ENCODE data around the gene SUGP1. TPM values are rescaled to one million over a fixed set of nuclear protein-coding genes. Genes with fewer than 3 reads are reported as not detected.

Gene SUGP1
- total RNA-seq, 4 donors from 2014 or later: 20.0 to 45.1 (median 37.4) TPM

DNA sequence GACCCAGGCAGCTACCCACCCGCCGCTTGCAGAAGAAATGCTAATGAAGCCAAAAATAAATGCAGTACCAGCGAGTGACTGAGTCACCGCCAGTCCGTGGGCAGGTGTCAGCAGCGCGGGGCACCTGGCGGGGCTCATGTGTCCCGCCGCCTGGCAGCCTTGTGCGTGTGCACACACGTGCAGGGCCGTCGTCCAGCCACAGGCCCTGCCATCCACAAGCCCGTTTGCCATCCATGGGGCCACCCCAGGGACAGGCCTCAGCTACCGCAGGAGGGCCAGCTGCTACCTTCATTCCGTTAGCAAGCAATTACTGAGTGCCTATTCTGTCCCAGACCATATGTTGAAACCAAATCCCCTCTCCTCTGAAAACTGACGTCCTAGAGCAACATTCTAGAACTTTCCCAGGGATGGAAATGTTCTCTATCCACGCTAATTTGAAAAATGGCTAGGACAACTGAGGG lies 88.0 kb downstream of the SUGP1 start:
- 69 to 81% methylated on average over 13 to 17 of the region's 19 CpGs for WGBS, 2 donors
- Histone ChIP-seq H3K4me3 (replicated peaks in 1 of 3) (no peak overlapping the region), H3K9me3 (peaks cover 3% of the 10 kb centered on the region), H3K27me3 (no peaks in the 10 kb centered on the region), H3K27ac (no peak overlapping the region), H3K36me3 (no peaks in the 10 kb centered on the region), H3K4me1 (no peaks in the 10 kb centered on the region)
- intact Hi-C loops (cut with DNase I): no loop called here
- TF ChIP-seq, protein P1, sequence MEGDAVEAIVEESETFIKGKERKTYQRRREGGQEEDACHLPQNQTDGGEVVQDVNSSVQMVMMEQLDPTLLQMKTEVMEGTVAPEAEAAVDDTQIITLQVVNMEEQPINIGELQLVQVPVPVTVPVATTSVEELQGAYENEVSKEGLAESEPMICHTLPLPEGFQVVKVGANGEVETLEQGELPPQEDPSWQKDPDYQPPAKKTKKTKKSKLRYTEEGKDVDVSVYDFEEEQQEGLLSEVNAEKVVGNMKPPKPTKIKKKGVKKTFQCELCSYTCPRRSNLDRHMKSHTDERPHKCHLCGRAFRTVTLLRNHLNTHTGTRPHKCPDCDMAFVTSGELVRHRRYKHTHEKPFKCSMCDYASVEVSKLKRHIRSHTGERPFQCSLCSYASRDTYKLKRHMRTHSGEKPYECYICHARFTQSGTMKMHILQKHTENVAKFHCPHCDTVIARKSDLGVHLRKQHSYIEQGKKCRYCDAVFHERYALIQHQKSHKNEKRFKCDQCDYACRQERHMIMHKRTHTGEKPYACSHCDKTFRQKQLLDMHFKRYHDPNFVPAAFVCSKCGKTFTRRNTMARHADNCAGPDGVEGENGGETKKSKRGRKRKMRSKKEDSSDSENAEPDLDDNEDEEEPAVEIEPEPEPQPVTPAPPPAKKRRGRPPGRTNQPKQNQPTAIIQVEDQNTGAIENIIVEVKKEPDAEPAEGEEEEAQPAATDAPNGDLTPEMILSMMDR (IDR thresholded peaks at IDR 0.05): no peak
- no peak for TF ChIP-seq POLR2A (IDR thresholded peaks at IDR 0.05)
- DNase-seq: no peak

DNA sequence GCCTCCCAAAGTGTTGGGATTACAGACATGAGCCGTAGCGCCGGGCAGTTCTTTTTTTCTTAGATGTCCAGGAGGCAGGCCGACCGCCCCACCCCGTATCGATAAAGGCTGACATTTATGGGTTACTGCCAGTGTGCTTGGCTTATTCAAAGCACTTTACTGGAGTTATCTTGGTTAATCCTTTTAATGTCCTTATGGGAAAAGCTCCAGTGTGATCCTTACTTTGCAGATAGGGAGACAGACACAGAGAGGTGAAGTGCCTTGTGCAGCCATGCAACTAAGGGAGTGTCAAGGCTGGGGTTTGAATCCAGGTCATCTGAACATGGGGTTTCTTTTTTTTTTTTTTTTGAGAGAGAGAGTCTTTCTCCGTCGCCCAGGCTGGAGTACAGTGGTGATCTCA lies 89.3 kb downstream of the SUGP1 start:
- Histone ChIP-seq H3K4me1 (no peaks in the 10 kb centered on the region), H3K27ac (no peak overlapping the region), H3K36me3 (no peaks in the 10 kb centered on the region), H3K4me3 (replicated peaks in 1 of 3) (no peak overlapping the region), H3K9me3 (peaks cover 3% of the 10 kb centered on the region), H3K27me3 (no peaks in the 10 kb centered on the region)
- TF ChIP-seq, protein P1 (IDR thresholded peaks at IDR 0.05): no peak
- TF ChIP-seq POLR2A (IDR thresholded peaks at IDR 0.05): no peak
- WGBS, 2 donors: 82 to 91% methylated on average over 9 of the region's 9 CpGs
- no peak for DNase-seq
- intact Hi-C loops (cut with DNase I): no loop called here

DNA sequence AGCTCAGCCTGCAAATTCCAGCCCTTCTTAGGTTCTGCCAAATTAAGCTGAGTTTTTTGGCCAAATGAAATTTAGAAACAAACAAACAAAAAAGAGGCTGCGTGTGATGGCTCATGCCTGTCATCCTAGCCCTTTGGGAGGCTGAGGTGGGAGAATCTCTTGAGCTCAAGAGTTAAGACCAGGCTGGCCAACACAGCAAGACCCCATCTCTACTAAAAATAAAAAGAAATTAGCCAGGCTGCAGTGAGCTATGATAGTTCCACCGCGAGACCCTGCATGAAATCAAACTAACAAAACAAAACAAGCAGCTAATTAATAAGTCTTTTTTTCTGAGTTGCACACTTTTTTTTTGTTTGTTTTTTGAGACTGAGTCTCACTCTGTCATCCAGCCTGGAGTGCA lies 90.6 kb downstream of the SUGP1 start:
- no peak overlapping the region for H3K4me3 ChIP-seq (replicated peaks in 1 of 3)
- H3K27me3 ChIP-seq: no peaks in the 10 kb centered on the region
- intact Hi-C loops (cut with DNase I): loop anchor here (10.0 kb wide), 1 partner anchor 85 kb away; no protein-coding TSS in a partner anchor
- peaks cover 3% of the 10 kb centered on the region for H3K9me3 ChIP-seq
- TF ChIP-seq, protein P1 (IDR thresholded peaks at IDR 0.05): no peak
- no peak for TF ChIP-seq POLR2A (IDR thresholded peaks at IDR 0.05)
- no peak overlapping the region for H3K27ac ChIP-seq
- H3K36me3 ChIP-seq: no peaks in the 10 kb centered on the region
- H3K4me1 ChIP-seq: peaks cover 0 to 6% of the 10 kb centered on the region in 2 donors
- DNase-seq: no peak
- WGBS, 2 donors: 77 to 85% methylated on average over 3 of the region's 3 CpGs

DNA sequence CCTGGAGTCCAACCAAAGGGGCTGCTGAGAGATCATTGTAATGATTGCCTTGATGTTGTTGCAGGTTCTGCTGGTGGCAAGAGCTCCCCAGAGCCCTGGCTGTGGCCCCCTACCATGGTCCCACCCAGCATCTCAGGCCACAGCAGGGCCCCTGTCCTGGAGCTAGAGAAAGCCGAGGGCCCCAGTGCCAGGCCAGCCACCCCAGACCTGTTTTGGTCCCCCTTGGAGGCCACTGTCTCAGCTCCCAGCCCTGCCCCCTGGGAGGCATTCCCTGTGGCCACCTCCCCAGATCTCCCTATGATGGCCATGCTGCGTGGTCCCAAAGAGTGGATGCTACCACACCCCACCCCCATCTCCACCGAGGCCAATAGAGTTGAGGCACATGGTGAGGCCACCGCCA lies 93.1 kb downstream of the SUGP1 start:
- WGBS, 2 donors: 83% methylated on average over 2 of the region's 4 CpGs; no CpG with 5 or more reads in 1 of the 2 donors
- TF ChIP-seq POLR2A (IDR thresholded peaks at IDR 0.05): no peak

DNA sequence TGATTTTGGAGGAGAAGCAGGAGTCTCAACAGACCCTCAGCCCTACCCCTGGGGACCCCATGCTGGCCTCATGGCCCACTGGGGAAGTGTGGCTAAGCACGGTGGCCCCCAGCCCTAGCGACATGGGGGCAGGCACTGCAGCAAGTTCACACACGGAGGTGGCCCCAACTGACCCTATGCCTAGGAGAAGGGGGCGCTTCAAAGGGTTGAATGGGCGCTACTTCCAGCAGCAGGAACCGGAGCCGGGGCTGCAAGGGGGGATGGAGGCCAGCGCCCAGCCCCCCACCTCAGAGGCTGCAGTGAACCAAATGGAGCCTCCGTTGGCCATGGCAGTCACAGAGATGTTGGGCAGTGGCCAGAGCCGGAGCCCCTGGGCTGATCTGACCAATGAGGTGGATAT lies 93.6 kb downstream of the SUGP1 start:
- H3K27ac ChIP-seq: no peak overlapping the region
- H3K9me3 ChIP-seq: no peaks in the 10 kb centered on the region
- no peak for TF ChIP-seq POLR2A (IDR thresholded peaks at IDR 0.05)
- TF ChIP-seq, protein P1 (IDR thresholded peaks at IDR 0.05): no peak
- intact Hi-C loops (cut with DNase I): loop anchor here (10.0 kb wide), 1 partner anchor 82 kb away; no protein-coding TSS in a partner anchor
- no peak for DNase-seq
- WGBS, 2 donors: 59% methylated on average over 8 of the region's 10 CpGs; no CpG with 5 or more reads in 1 of the 2 donors
- H3K4me1 ChIP-seq: peaks cover 0 to 8% of the 10 kb centered on the region in 2 donors
- H3K27me3 ChIP-seq: no peaks in the 10 kb centered on the region
- H3K4me3 ChIP-seq (replicated peaks in 1 of 3): no peak overlapping the region
- H3K36me3 ChIP-seq: no peaks in the 10 kb centered on the region

More for the DNA sequence above, 93.1 kb downstream of the SUGP1 start:
- H3K36me3 ChIP-seq: no peaks in the 10 kb centered on the region
- no peak for DNase-seq
- no peak overlapping the region for H3K4me3 ChIP-seq (replicated peaks in 1 of 3)
- no peak overlapping the region for H3K27ac ChIP-seq
- H3K4me1 ChIP-seq: peaks cover 0 to 8% of the 10 kb centered on the region in 2 donors
- intact Hi-C loops (cut with DNase I): loop anchor here (10.0 kb wide), 1 partner anchor 82 kb away; no protein-coding TSS in a partner anchor
- no peaks in the 10 kb centered on the region for H3K27me3 ChIP-seq
- H3K9me3 ChIP-seq: no peaks in the 10 kb centered on the region
